GM12878 (cell line): ENCODE measurements around the gene CCND2. TPM values are rescaled to one million over a fixed set of nuclear protein-coding genes. Genes with fewer than 3 reads are reported as not detected.

Experiments
- ATAC-seq: fragments of 200-7000 bp; cut with Tn5 transposase; 3 replicates; pipeline ENCODE4 v1.9.1; 2020; ENCODE audit warnings: mild to moderate bottlenecking, moderate library complexity
- BruUV-seq: library from RNA; stranded (reverse); fragments of 400-500 nt; replicated peaks from 2 replicates; lab custom pipeline; 2021; lab: Mats Ljungman, UMichigan
- CTCF ChIA-PET: fragments of 300-600 bp; sonication (Branson Sonifier 250); formaldehyde crosslinking; extraction: SDS; loops from one replicate; lab custom pipeline; 2021; ENCODE audit warnings: inconsistent platforms; lab: Yijun Ruan, JAX
- POLR2A ChIA-PET: fragments of 350-600 bp; formaldehyde crosslinking; extraction: SDS; loops from one replicate; lab custom pipeline; 2021; ENCODE audit warnings: inconsistent platforms; lab: Charles Lee
- RAD21 ChIA-PET: fragments of 300-600 bp; sonication (Branson Sonifier 250); formaldehyde crosslinking; loops from one replicate; lab custom pipeline; 2023; ENCODE audit warnings: antibody characterized with exemption; ENCODE audit not compliant: unreplicated experiment; lab: Charles Lee
- SMC1A ChIA-PET: fragments of 300-600 bp; sonication (Branson Sonifier 250); formaldehyde crosslinking; loops from one replicate; lab custom pipeline; 2023; ENCODE audit not compliant: unreplicated experiment, uncharacterized antibody; lab: Charles Lee
- DNase-seq: peaks from one replicate; pipeline ENCODE4 v3.0.0-alpha.2; 2011; ENCODE audit warnings: low read depth, low spot score
- FAIRE-seq: peaks from 3 replicates; lab custom pipeline; 2011; peaks lifted over from hg19 to GRCh38; lab: Jason Lieb, UNC
- H2AFZ ChIP-seq: 2 replicates; pipeline ENCODE4 v1.6.0; 2011; ENCODE audit warnings: low read depth, low read length, control low read depth; ENCODE audit not compliant: control insufficient read depth
- H3K27ac ChIP-seq: 2 replicates; pipeline ENCODE4 v1.5.1; 2011; ENCODE audit warnings: control low read depth; ENCODE audit not compliant: control insufficient read depth, insufficient read depth
- H3K27me3 ChIP-seq, 2 experiments: replicated peaks in 1 of 2; 2 replicates each; pipeline versions ENCODE4 v1.6.0 to v1.6.1; 2011; ENCODE audit warnings: low read length in 1 of 2; ENCODE audit not compliant: control insufficient read depth in 2 of 2, insufficient read depth in 2 of 2
- H3K36me3 ChIP-seq, 2 experiments: 2 replicates each; pipeline ENCODE4 v1.5.1; 2011; ENCODE audit warnings: low read length in 1 of 2; ENCODE audit not compliant: control insufficient read depth in 2 of 2, insufficient read depth in 2 of 2
- H3K4me1 ChIP-seq: 2 replicates; pipeline ENCODE4 v1.6.1; 2011; ENCODE audit warnings: mild to moderate bottlenecking, low read length, moderate library complexity, mixed read lengths; ENCODE audit not compliant: control insufficient read depth, insufficient read depth
- H3K4me2 ChIP-seq: 2 replicates; pipeline ENCODE4 v1.6.0; 2011; ENCODE audit warnings: control low read depth; ENCODE audit not compliant: control insufficient read depth, insufficient read depth
- H3K4me3 ChIP-seq: fragments of 200-600 bp; sonication (generic); 2 replicates; pipeline ENCODE4 v1.5.1; 2016
- H3K79me2 ChIP-seq: 2 replicates; pipeline ENCODE4 v1.6.0; 2011; ENCODE audit warnings: low read length; ENCODE audit not compliant: control insufficient read depth, insufficient read depth
- H3K9ac ChIP-seq: 2 replicates; pipeline ENCODE4 v1.8.0; 2011; ENCODE audit warnings: low read length, control low read depth, mixed read lengths; ENCODE audit not compliant: control insufficient read depth, insufficient read depth
- H3K9me3 ChIP-seq: replicated peaks from 3 replicates; pipeline ENCODE4 v1.5.1; 2011; ENCODE audit warnings: mild to moderate bottlenecking, low read length; ENCODE audit not compliant: control insufficient read depth, insufficient read depth
- H4K20me1 ChIP-seq: 2 replicates; pipeline ENCODE4 v1.6.0; 2011; ENCODE audit not compliant: control insufficient read depth, insufficient read depth
- BACH1 ChIP-seq: fragments of 450-650 bp; IDR thresholded peaks from 2 replicates; pipeline ENCODE4 v1.6.1; 2017; ENCODE audit warnings: mild to moderate bottlenecking, borderline replicate concordance
- ETV6 ChIP-seq, 2 experiments: fragments of 450-650 bp in 1 of 2; IDR thresholded peaks in 1 of 2; conservative IDR thresholded peaks in 1 of 2; 2 replicates each; pipeline ENCODE4 v1.6.1; 2014; ENCODE audit warnings: antibody characterized with exemption in 1 of 2, borderline replicate concordance in 1 of 2, low read depth in 1 of 2, mild to moderate bottlenecking in 1 of 2, moderate library complexity in 1 of 2
- GABPA ChIP-seq: IDR thresholded peaks from 2 replicates; pipeline ENCODE4 v1.6.1; 2014; ENCODE audit warnings: antibody characterized with exemption, low read depth, mild to moderate bottlenecking, inconsistent platforms
- MEF2B ChIP-seq: fragments of 450-650 bp; IDR thresholded peaks from 2 replicates; pipeline ENCODE4 v1.6.1; 2018; ENCODE audit warnings: mild to moderate bottlenecking, moderate library complexity; ENCODE audit not compliant: partially characterized antibody, poor library complexity, severe bottlenecking
- SMARCA5 ChIP-seq: fragments of 450-650 bp; IDR thresholded peaks from 2 replicates; pipeline ENCODE4 v1.6.1; 2017; ENCODE audit warnings: mild to moderate bottlenecking
- ZNF24 ChIP-seq: fragments of 450-650 bp; IDR thresholded peaks from 2 replicates; pipeline ENCODE4 v1.6.1; 2017; ENCODE audit warnings: antibody characterized with exemption, mild to moderate bottlenecking
- WGBS: methylation state at CpG from one replicate; pipeline ENCODE4 v1.1.6; 2016; ENCODE audit warnings: low lambda C conversion rate; ENCODE audit not compliant: insufficient replicate concordance, insufficient coverage; ENCODE audit errors: missing lambda C conversion rate; 5-methylcytosine and 5-hydroxymethylcytosine counted together
- in situ Hi-C: fragments of 300-500 bp; cut with MboI; formaldehyde crosslinking; loops from 9 replicates; pipeline ENCODE4 v1.14.3; 2018; ENCODE audit warnings: mixed read lengths
- intact Hi-C: fragments of 100-400 bp; cut with micrococcal nuclease; formaldehyde crosslinking; loops from one replicate; pipeline ENCODE4 v1.14.2; 2022; ENCODE audit not compliant: unreplicated experiment
- polyA plus RNA-seq, 11 experiments: library from polyadenylated mRNA; depleted of rRNA in 4 of 11; unstranded in 6 of 11; stranded (reverse) in 5 of 11; fragments of >200 nt; fragmentation: Nextera tagmentation in 4 of 11; fragmentation: Illumina TruSeq in 1 of 11; extraction: Ambion mirVana in 4 of 11; extraction: Trizol in 1 of 11; gene quantifications; 1 replicate in 1 of 11; 2 replicates in 10 of 11; pipeline versions ENCODE4 v1.2.1 to v1.2.3, GENCODE V29; 2011 to 2016; ENCODE audit warnings: inconsistent platforms in 2 of 11, missing spikeins in 2 of 11, low read depth in 1 of 11
- total RNA-seq, 4 experiments: library from RNA; depleted of rRNA in 3 of 4; stranded (reverse); fragments of >200 nt in 3 of 4; fragmentation: Illumina TruSeq in 1 of 4; extraction: Trizol in 1 of 4; gene quantifications; 2 replicates each; pipeline versions ENCODE4 v1.2.1 to v1.2.3, GENCODE V29; 2013 to 2021
- TF ChIP-seq, protein P1 (sequence below): fragments of 150-350 bp; IDR thresholded peaks from 2 replicates; pipeline ENCODE4 v1.6.1; 2014; ENCODE audit warnings: mild to moderate bottlenecking, low read depth, low read length
- TF ChIP-seq, protein P2 (sequence below): fragments of 450-650 bp; IDR thresholded peaks from 2 replicates; pipeline ENCODE4 v1.6.1; 2017; ENCODE audit warnings: antibody characterized with exemption, mild to moderate bottlenecking, moderate library complexity
- TF ChIP-seq, protein P3 (sequence below): fragments of 450-650 bp; conservative IDR thresholded peaks from 2 replicates; pipeline ENCODE4 v1.6.1; 2017; ENCODE audit warnings: mild to moderate bottlenecking, moderate library complexity
- TF ChIP-seq, protein P4 (sequence below): fragments of 450-650 bp; IDR thresholded peaks from 2 replicates; pipeline ENCODE4 v1.6.1; 2016; ENCODE audit warnings: mild to moderate bottlenecking
- TF ChIP-seq, protein P5 (sequence below): IDR thresholded peaks from 2 replicates; pipeline ENCODE4 v1.6.1; 2012; ENCODE audit warnings: low read depth, low read length, improper control_type of control experiment
- TF ChIP-seq, protein P6 (sequence below): IDR thresholded peaks from 2 replicates; pipeline ENCODE4 v1.6.1; 2011; ENCODE audit warnings: low read depth, mild to moderate bottlenecking, low read length, moderate library complexity, borderline replicate concordance; ENCODE audit errors: extremely low read depth

The CCND2 gene
- total and polyA plus RNA-seq, 10 of the 15 experiments (the other 5 are each of a cell fraction or from before 2014, with no cell fraction given), result 30.1 to 263 (median 152) TPM

DNA sequence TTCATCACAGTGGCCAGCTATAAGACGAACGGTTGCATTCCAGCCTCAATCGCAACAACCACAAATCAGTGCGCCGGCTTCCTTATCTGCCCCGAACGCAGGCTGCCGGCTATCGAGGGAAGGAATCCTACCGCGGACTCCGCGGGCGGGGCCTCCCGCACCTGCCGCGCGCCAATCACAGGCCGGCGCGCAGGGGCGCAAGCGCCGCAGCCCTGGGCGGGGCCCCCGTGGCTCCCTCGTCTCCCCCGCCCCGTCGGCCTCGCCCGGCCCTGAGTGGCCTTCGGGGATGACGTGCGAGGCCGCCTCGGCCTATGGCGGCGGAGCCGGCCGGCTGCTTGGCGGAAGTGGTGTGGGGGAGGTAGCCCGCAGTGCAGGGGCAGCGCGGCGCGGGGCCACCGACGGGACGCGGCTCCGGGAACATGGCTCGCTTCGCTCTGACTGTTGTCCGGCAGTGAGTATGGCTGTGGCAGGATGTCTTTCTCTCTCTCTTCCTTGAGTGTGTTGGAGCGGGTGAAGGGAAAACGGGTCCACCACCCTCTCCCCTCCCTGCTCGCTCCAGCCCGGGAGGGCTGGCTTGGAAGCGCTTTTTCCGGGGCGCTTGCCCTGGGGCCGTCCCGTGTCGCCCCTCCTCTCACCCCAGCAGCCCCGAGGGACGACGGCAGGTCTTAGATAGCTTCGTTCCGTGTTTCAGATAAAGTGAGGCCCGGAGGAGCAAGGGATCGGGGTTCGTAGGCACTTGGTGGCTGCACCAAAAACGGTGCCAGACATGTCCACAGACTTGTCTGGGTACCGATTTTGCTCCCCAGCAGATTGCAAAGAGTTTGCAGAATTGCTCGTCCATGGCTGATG is 47.5 kb downstream of the CCND2 start, which contains the start of gene TIGAR:
Gene TIGAR, plus strand, starts transcription at position 361 of the 849 bp plus-strand sequence. Its CDS starts 59 bp downstream, at position 420.
- Histone ChIP-seq H3K36me3 (no peaks in the 10 kb centered on the region; a peak in 1 of 4 replicates), H2AFZ (peak within 1 kb of the TSS; percentile 92), H3K4me3 (peak within 1 kb of the TSS; percentile 88), H3K27ac (peak within 1 kb of the TSS; percentile 90), H3K4me2 (peak within 1 kb of the TSS; percentile 68), H3K79me2 (peaks cover 36% of the 10 kb centered on the region), H3K4me1 (peaks cover 3% of the 10 kb centered on the region; the same call in 1 of the 2 replicates), H3K9ac (peak within 1 kb of the TSS; percentile 89), H3K9me3 (no peaks in the 10 kb centered on the region), H4K20me1 (no peaks in the 10 kb centered on the region), H3K27me3 (no peaks in the 10 kb centered on the region)
- peak; percentile 70 for DNase-seq
- SMC1A ChIA-PET, result interaction anchor here (1.2 to 1.9 kb wide), 4 partner anchors 44 to 323 kb away, joined by 3 to 14 read pairs (median 4); no protein-coding TSS in a partner anchor
- RAD21 ChIA-PET, result interaction anchor here (0.5 to 1.6 kb wide), 3 partner anchors 49 to 213 kb away, joined by 5 to 6 read pairs (median 5); no protein-coding TSS in a partner anchor
- intact Hi-C loops (loop anchor here (5.0 kb wide), 1 partner anchor 216 kb away; the partner anchor contains the start of gene RAD51AP1), in situ Hi-C loops (no loop called here)
- WGBS, result under 1% methylated on average over 67 of the region's 76 CpGs
- peak; percentile 76 for FAIRE-seq
- TSS peak; percentile 80 for BruUV-seq
- peak; percentile 96 for ATAC-seq
- POLR2A ChIA-PET, result interaction anchor here (0.8 to 1.6 kb wide), 4 partner anchors 10 to 219 kb away, joined by 3 to 4 read pairs (median 3); no protein-coding TSS in a partner anchor
- CTCF ChIA-PET, result interaction anchor here (1.4 to 2.0 kb wide), 3 partner anchors 10 to 43 kb away, joined by 3 to 5 read pairs (median 5); no protein-coding TSS in a partner anchor
- TF ChIP-seq ETV6 (conservative IDR thresholded peaks at IDR 0.05 in 1 of 2, IDR thresholded peaks at IDR 0.05 in 1 of 2; ENCODE audit: borderline replicate concordance in 1 of 2, low read depth in 1 of 2), result no peak
- TF ChIP-seq MEF2B, result no peak
- TF ChIP-seq, protein P1, sequence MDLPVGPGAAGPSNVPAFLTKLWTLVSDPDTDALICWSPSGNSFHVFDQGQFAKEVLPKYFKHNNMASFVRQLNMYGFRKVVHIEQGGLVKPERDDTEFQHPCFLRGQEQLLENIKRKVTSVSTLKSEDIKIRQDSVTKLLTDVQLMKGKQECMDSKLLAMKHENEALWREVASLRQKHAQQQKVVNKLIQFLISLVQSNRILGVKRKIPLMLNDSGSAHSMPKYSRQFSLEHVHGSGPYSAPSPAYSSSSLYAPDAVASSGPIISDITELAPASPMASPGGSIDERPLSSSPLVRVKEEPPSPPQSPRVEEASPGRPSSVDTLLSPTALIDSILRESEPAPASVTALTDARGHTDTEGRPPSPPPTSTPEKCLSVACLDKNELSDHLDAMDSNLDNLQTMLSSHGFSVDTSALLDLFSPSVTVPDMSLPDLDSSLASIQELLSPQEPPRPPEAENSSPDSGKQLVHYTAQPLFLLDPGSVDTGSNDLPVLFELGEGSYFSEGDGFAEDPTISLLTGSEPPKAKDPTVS, result no peak
- TF ChIP-seq, protein P2, sequence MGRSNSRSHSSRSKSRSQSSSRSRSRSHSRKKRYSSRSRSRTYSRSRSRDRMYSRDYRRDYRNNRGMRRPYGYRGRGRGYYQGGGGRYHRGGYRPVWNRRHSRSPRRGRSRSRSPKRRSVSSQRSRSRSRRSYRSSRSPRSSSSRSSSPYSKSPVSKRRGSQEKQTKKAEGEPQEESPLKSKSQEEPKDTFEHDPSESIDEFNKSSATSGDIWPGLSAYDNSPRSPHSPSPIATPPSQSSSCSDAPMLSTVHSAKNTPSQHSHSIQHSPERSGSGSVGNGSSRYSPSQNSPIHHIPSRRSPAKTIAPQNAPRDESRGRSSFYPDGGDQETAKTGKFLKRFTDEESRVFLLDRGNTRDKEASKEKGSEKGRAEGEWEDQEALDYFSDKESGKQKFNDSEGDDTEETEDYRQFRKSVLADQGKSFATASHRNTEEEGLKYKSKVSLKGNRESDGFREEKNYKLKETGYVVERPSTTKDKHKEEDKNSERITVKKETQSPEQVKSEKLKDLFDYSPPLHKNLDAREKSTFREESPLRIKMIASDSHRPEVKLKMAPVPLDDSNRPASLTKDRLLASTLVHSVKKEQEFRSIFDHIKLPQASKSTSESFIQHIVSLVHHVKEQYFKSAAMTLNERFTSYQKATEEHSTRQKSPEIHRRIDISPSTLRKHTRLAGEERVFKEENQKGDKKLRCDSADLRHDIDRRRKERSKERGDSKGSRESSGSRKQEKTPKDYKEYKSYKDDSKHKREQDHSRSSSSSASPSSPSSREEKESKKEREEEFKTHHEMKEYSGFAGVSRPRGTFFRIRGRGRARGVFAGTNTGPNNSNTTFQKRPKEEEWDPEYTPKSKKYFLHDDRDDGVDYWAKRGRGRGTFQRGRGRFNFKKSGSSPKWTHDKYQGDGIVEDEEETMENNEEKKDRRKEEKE, result no peak
- TF ChIP-seq, protein P3, sequence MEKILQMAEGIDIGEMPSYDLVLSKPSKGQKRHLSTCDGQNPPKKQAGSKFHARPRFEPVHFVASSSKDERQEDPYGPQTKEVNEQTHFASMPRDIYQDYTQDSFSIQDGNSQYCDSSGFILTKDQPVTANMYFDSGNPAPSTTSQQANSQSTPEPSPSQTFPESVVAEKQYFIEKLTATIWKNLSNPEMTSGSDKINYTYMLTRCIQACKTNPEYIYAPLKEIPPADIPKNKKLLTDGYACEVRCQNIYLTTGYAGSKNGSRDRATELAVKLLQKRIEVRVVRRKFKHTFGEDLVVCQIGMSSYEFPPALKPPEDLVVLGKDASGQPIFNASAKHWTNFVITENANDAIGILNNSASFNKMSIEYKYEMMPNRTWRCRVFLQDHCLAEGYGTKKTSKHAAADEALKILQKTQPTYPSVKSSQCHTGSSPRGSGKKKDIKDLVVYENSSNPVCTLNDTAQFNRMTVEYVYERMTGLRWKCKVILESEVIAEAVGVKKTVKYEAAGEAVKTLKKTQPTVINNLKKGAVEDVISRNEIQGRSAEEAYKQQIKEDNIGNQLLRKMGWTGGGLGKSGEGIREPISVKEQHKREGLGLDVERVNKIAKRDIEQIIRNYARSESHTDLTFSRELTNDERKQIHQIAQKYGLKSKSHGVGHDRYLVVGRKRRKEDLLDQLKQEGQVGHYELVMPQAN, result peak; percentile 94
- TF ChIP-seq GABPA, result no peak
- TF ChIP-seq BACH1, result no peak
- TF ChIP-seq, protein P4, sequence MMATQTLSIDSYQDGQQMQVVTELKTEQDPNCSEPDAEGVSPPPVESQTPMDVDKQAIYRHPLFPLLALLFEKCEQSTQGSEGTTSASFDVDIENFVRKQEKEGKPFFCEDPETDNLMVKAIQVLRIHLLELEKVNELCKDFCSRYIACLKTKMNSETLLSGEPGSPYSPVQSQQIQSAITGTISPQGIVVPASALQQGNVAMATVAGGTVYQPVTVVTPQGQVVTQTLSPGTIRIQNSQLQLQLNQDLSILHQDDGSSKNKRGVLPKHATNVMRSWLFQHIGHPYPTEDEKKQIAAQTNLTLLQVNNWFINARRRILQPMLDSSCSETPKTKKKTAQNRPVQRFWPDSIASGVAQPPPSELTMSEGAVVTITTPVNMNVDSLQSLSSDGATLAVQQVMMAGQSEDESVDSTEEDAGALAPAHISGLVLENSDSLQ, result peak; percentile 67
- TF ChIP-seq ZNF24, result no peak
- TF ChIP-seq, protein P5, sequence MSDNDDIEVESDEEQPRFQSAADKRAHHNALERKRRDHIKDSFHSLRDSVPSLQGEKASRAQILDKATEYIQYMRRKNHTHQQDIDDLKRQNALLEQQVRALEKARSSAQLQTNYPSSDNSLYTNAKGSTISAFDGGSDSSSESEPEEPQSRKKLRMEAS, result peak; percentile 63; the same call in 1 of the 2 replicates
- no peak for TF ChIP-seq SMARCA5
- TF ChIP-seq, protein P6, sequence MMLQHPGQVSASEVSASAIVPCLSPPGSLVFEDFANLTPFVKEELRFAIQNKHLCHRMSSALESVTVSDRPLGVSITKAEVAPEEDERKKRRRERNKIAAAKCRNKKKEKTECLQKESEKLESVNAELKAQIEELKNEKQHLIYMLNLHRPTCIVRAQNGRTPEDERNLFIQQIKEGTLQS, result no peak
